GOT3 (cell line): ENCODE measurements around the gene EFHD1.
"Not testable (repeated sequence)": the region's sequence is repeated elsewhere in the genome, so short reads cannot be mapped to it uniquely, and the experiment has no call there.

Experiments
- DNase-seq: peaks from one replicate; lab custom pipeline; 2025; ENCODE audit warnings: mixed read lengths; lab: John Stamatoyannopoulos, UW

Gene EFHD1

GRCh38 chr2:232621186-232621585, 12.2 kb upstream of the EFHD1 start:
- DNase-seq, result no peak

DNA sequence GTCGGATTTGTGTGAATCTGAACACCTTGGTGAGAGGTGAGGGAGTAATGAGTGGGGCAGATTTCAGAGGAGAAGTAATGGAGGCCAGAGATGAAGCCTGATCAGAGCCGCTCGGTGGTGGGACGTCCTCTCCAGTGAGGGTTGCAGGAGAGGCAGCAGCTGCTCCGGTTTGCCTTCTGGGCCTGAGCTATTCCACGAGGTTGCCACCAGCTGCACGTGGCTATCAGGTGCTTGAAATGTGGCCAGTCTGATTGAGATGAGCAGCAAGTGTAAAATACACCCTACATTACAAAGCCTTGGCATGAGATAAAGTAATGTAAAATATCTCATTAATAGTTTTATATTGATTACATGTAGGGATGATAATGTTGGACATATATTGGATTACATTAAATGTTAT, 10.8 kb upstream of the EFHD1 start:
- DNase-seq, result no peak

DNA sequence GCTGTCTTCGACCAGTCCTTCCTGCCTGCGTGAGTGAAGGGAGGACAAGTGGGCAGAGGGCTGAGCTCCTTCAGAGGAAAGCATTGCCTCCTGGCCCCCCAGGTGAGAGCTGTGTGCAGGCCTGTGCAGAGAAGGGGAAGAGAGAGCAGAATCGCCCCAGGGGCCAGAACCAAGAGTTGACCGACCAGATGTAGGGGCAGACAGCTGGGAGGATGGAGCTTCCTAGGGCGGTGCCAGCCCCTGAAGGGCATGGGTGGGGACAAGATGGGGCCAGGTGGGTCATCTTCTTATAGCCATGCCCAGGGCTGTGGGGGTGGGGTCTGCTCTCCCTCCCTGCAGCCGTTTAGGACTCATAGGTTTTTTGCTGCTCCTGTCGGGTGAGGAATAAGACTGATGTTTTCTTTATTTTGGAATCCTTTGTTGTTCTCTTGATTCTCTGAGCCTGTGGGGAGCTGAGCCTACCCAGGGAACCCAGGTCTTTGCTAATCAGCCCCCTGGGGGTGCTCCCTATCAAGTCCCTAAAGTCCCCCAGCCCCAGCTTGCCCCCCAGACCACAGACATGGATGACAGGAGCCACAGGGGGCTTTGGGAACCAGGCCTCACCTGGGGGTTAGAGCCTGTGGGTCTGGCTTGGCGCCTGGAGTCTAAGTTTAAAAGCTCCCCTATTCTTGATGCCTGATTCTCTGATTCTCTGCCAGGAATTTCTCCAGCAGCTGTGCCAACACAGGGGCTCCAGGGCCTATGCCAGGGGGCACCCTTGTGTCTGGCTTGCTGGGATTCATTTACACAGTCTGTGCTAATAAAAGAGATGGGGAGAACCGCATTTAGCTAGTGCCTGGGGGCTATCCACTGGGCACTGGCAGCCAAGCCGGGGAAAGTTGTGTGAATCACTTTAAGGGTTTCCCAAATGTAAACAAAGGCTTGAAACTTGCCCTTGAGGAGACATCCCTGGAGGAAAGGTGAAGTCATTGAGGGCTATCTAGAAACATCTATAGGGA, 9.3 kb upstream of the EFHD1 start:
- DNase-seq, result no peak

GRCh38 chr2:232626584-232626983, 6.8 kb upstream of the EFHD1 start:
- DNase-seq, result no peak

- DNase-seq, result no peak
Measured at GRCh38 chr2:232628466-232629128, 4.8 kb upstream of the EFHD1 start.

GRCh38 chr2:232629129-232629475, 4.3 kb upstream of the EFHD1 start:
- DNase-seq, result no peak

DNA sequence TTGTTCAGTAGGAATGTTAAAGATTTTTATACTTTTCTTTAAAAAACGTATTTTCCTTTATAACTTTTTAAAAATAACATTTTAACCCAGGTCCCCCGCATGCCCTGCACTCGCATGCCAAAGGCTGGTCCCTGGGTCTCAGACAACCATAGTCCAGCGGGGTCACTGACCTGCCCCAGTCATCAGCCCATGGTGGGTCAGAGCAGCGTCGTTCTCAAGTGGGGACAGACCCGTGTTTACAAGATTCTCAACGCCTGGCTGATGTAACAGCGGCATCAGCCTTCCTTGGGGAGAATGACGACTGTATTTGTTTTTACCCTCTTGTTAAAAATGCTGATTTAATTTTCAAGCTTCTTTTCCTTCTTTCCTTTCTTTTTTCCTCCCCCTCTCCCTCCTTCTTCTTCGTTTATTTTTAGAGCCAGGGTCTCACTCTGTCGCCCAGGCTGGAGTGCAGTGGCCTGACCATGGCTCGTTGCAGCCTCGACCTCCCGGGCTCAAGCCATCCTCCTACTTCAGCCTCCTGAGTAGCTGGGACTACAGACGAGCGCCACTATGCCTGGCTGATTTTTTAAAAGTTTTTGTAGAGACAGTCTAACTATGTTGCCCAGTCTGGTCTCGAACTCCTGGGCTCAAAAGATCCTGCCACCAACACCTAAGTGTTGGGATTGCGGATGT, 1.0 kb upstream of the EFHD1 start:
- no peak for DNase-seq

- no peak for DNase-seq
Measured at GRCh38 chr2:232632904-232633412, 446 bp upstream of the EFHD1 start.

- DNase-seq, result no peak
Measured at GRCh38 chr2:232634206-232635150, 1.1 kb downstream of the EFHD1 start.

- not testable (repeated sequence) for DNase-seq
Measured at GRCh38 chr2:232635376-232635775, 2.0 kb downstream of the EFHD1 start.

GRCh38 chr2:232635820-232636219, 2.4 kb downstream of the EFHD1 start:
- DNase-seq, result no peak

- no peak for DNase-seq
Measured at GRCh38 chr2:232636788-232637420, 3.5 kb downstream of the EFHD1 start.

- no peak for DNase-seq
Measured at GRCh38 chr2:232637866-232638583, 4.6 kb downstream of the EFHD1 start.

DNA sequence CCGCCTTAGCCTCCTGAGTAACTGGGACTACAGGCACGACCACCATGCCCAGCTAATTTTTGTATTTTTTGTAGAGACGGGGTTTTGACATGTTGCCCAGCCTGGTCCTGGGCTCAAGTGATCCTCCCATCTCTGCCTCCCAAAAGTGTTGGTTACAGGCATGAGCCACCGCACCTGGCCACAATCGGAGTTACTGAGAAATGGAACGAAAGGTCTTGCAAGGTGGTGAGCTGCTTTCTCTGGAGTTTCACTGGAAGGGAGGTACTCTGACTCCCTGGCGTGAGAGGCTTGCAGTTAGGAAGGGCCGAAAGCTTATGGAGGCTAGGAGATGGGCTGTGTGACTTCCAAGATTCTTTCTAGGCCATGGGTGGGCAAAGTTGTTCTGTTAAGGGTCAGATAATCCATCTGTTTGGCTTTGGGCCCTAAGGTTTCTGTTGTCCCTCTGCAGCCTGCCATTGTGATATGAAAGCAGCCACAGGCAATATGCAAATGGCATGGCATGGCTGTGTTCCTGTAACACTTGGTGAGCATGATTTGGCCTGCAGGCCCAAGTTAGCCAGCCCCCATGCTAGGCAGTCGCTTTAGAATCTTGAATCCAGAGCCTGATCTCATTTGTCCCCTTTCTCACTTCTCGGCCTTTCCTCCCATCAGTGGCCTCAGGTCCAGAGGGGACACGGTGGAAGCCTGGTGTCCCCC, 7.9 kb downstream of the EFHD1 start:
- DNase-seq, result no peak

DNA sequence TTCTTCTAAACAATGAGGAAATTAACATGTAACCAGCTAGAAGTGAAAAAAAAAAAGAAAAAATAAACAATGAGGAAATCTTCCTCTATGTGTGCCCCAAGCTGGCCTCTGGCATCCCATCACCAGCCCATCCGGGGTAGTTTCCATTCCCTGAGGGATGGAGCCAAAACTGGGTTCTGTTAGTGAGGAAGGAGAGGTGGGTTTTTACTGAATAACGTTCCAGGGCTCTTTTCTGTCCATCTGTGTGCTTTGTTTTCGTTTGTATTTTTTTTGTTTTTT, 9.7 kb downstream of the EFHD1 start:
- DNase-seq, result no peak

- no peak for DNase-seq
Measured at GRCh38 chr2:232643813-232644347, 10.5 kb downstream of the EFHD1 start.

DNA sequence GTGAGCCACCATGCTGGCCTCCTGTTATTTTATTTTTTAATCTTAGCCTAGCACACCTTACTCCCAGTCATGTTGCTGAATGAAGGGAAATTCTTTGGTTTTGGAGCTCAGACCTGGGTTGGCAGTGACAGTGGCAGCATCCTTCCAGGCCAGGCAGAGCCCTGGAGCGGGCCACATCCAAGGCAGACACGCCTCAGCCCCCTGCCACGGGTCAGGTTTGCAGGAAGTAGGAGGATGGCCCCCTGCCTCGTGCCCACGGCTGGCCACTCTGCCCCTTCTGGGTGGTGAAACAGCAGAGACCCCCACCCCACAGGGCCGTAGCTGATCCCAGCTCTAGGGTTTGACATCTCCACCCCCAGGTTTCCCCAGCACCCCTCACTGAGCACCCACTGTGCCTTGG, 11.7 kb downstream of the EFHD1 start:
- DNase-seq, result no peak

GRCh38 chr2:232646726-232647125, 13.3 kb downstream of the EFHD1 start:
- no peak for DNase-seq

GRCh38 chr2:232647261-232647660, 13.9 kb downstream of the EFHD1 start:
- no peak for DNase-seq

GRCh38 chr2:232649033-232649432, 15.6 kb downstream of the EFHD1 start:
- DNase-seq, result no peak
